Left ventricle myocardium inferior (tissue), 1 donor: Measurements from ENCODE around the gene CALM1. TPM values are rescaled to one million over a fixed set of nuclear protein-coding genes. Genes with fewer than 3 reads are reported as not detected.

ENCODE experiments used
- DNase-seq: peaks from one replicate; pipeline ENCODE4 v3.0.0-alpha.2; 2020
- H3K27ac ChIP-seq: fragments of 200-600 bp; replicated peaks from 2 replicates; pipeline ENCODE4 v1.8.0; 2021
- H3K27me3 ChIP-seq: fragments of 200-600 bp; 2 replicates; pipeline ENCODE4 v1.8.0; 2021; ENCODE audit warnings: low read depth
- H3K36me3 ChIP-seq: fragments of 200-600 bp; 2 replicates; pipeline ENCODE4 v1.8.0; 2021
- H3K4me1 ChIP-seq: fragments of 200-600 bp; 2 replicates; pipeline ENCODE4 v1.8.0; 2021
- H3K4me3 ChIP-seq: fragments of 200-600 bp; 2 replicates; pipeline ENCODE4 v1.8.0; 2021; ENCODE audit warnings: mild to moderate bottlenecking, moderate library complexity
- H3K9me3 ChIP-seq: fragments of 200-600 bp; replicated peaks from 2 replicates; pipeline ENCODE4 v1.8.0; 2021
- CTCF ChIP-seq: fragments of 200-600 bp; IDR thresholded peaks from 2 replicates; pipeline ENCODE4 v1.8.0; 2021; ENCODE audit warnings: antibody characterized with exemption, mild to moderate bottlenecking, borderline replicate concordance
- intact Hi-C: fragments of 100-400 bp; cut with micrococcal nuclease; formaldehyde crosslinking; loops from one replicate; pipeline ENCODE4 v1.11.0; 2022
- total RNA-seq: library from RNA; stranded (reverse); fragmentation: NEBNext Ultra II Directional; extraction: Animal tissue kit (Norgen Biotek cat#: 25700); gene quantifications from one replicate; pipeline ENCODE4 v1.2.1, GENCODE V29; 2021
- donor health status: DM: no; HTN: yes; CAD: no; lungs with severe emphysema.

Gene CALM1
- total RNA-seq, 1 donor from 2014 or later: 503 TPM

- intact Hi-C loops: no loop called here
- Histone ChIP-seq H3K27me3 (no peaks in the 10 kb centered on the region), H3K27ac (no peak overlapping the region), H3K9me3 (peaks cover 4% of the 10 kb centered on the region), H3K36me3 (no peaks in the 10 kb centered on the region), H3K4me1 (peaks cover 20% of the 10 kb centered on the region), H3K4me3 (no peak overlapping the region)
- TF ChIP-seq CTCF: no peak
- no peak for DNase-seq
Observed at GRCh38 chr14:90442388-90442787, 45.6 kb downstream of the CALM1 start.

GRCh38 chr14:90443161-90444076 lies 46.6 kb downstream of the CALM1 start:
- Histone ChIP-seq H3K4me1 (peaks cover 20% of the 10 kb centered on the region), H3K9me3 (peaks cover 12% of the 10 kb centered on the region), H3K36me3 (no peaks in the 10 kb centered on the region), H3K27me3 (no peaks in the 10 kb centered on the region), H3K4me3 (no peak overlapping the region), H3K27ac (peak overlapping the region; percentile 8)
- no peak for DNase-seq
- TF ChIP-seq CTCF: no peak
- intact Hi-C loops: no loop called here

GRCh38 chr14:90444077-90444696 lies 47.4 kb downstream of the CALM1 start:
- H3K4me3 ChIP-seq: no peak overlapping the region
- DNase-seq: no peak
- H3K27me3 ChIP-seq: no peaks in the 10 kb centered on the region
- intact Hi-C loops: no loop called here
- H3K4me1 ChIP-seq: peaks cover 20% of the 10 kb centered on the region
- TF ChIP-seq CTCF: no peak
- H3K36me3 ChIP-seq: no peaks in the 10 kb centered on the region
- H3K9me3 ChIP-seq: peaks cover 12% of the 10 kb centered on the region
- H3K27ac ChIP-seq: peak overlapping the region; percentile 8

GRCh38 chr14:90445011-90445410 lies 48.2 kb downstream of the CALM1 start:
- intact Hi-C loops: no loop called here
- DNase-seq: no peak
- Histone ChIP-seq H3K9me3 (peaks cover 12% of the 10 kb centered on the region), H3K27me3 (no peaks in the 10 kb centered on the region), H3K4me1 (peaks cover 17% of the 10 kb centered on the region), H3K27ac (no peak overlapping the region), H3K4me3 (no peak overlapping the region), H3K36me3 (no peaks in the 10 kb centered on the region)
- no peak for TF ChIP-seq CTCF

- H3K27ac ChIP-seq: no peak overlapping the region
- H3K4me1 ChIP-seq: peaks cover 12% of the 10 kb centered on the region
- intact Hi-C loops: no loop called here
- no peaks in the 10 kb centered on the region for H3K27me3 ChIP-seq
- H3K9me3 ChIP-seq: peaks cover 12% of the 10 kb centered on the region
- DNase-seq: no peak
- no peaks in the 10 kb centered on the region for H3K36me3 ChIP-seq
- H3K4me3 ChIP-seq: no peak overlapping the region
- no peak for TF ChIP-seq CTCF
Observed at GRCh38 chr14:90446405-90446804, 49.6 kb downstream of the CALM1 start.
